ENCODE results near the gene FAM47E. TPM values are rescaled to one million over a fixed set of nuclear protein-coding genes. Genes with fewer than 3 reads are reported as not detected.

FAM47E gene
- total RNA-seq, 1 experiment from 2014 or later, result 2.0 TPM

GRCh38 chr4:76252271-76252653 is 741 bp downstream of the FAM47E start:
- no peak for DNase-seq
- Histone ChIP-seq H4K8ac (replicated peaks; ENCODE audit: insufficient read length, low read depth, low read length) (no peak overlapping the region), H4K20me1 (ENCODE audit: control insufficient read depth, insufficient read depth, insufficient read length) (no peaks in the 10 kb centered on the region), H3K23me2 (ENCODE audit: insufficient read length, low read depth, low read length, poor library complexity, severe bottlenecking) (peaks cover 7% of the 10 kb centered on the region), H3K27me3 (ENCODE audit: insufficient read depth, low read length) (no peaks in the 10 kb centered on the region), H2BK5ac (ENCODE audit: insufficient read length, low read length) (no peak overlapping the region), H3K56ac (ENCODE audit: insufficient read length, low read depth, low read length) (no peak overlapping the region), H3K9me3 (ENCODE audit: control insufficient read depth, low read depth, low read length) (no peaks in the 10 kb centered on the region), H3K18ac (ENCODE audit: insufficient read length, low read depth, low read length) (peak overlapping the region; percentile 80), H3K9ac (ENCODE audit: extremely low read depth, insufficient read length, low read length) (no peak overlapping the region), H3K4me1 (ENCODE audit: insufficient read depth, low read length) (peaks cover 2% of the 10 kb centered on the region; the same call in 1 of the 2 replicates), H3K23ac (ENCODE audit: insufficient read length, low read depth, low read length) (no peak overlapping the region), H3K27ac (ENCODE audit: insufficient read length, low read depth, low read length) (no peak overlapping the region), H4K91ac (ENCODE audit: insufficient read length, low read depth, low read length) (no peak overlapping the region), H3K79me1 (ENCODE audit: insufficient read depth, low read depth, low read length, poor library complexity, severe bottlenecking) (no peaks in the 10 kb centered on the region), H2BK15ac (ENCODE audit: low read depth, low read length) (no peak overlapping the region), H2BK12ac (ENCODE audit: insufficient read length, low read depth, low read length) (peak overlapping the region; percentile 1), H3K4me2 (ENCODE audit: insufficient read depth, insufficient read length, low read length) (peak overlapping the region; percentile 91), H3K14ac (ENCODE audit: insufficient read depth, low read length) (no peak overlapping the region; the same call in 1 of the 2 replicates), H4K5ac (ENCODE audit: insufficient read length, low read depth, low read length) (no peak overlapping the region), H2BK20ac (ENCODE audit: low read depth, low read length, poor library complexity, severe bottlenecking) (peak overlapping the region; percentile 94), H2AFZ (ENCODE audit: low read length) (no peak overlapping the region), H3K4ac (ENCODE audit: low read depth, low read length) (no peak overlapping the region; the same call in 1 of the 2 replicates), H2BK120ac (ENCODE audit: low read depth, low read length, poor library complexity, severe bottlenecking) (peak overlapping the region; percentile 26), H2AK5ac (ENCODE audit: insufficient read length, low read length) (peak overlapping the region; percentile 9), H3T11ph (ENCODE audit: low read length) (no peak overlapping the region), H3K79me2 (ENCODE audit: insufficient read depth, low read length) (no peaks in the 10 kb centered on the region)
- H3K4me1 Mint-ChIP-seq, result peaks cover 15 to 17% of the 10 kb centered on the region in 2 experiments
- H3K36me3 Mint-ChIP-seq (ENCODE audit: insufficient read depth in 1 of 3, low read depth in 3 of 3), result no peaks in the 10 kb centered on the region
- no peak for TF ChIP-seq CTCF (conservative IDR thresholded peaks at IDR 0.05)
- no peaks in the 10 kb centered on the region for H3K9me3 Mint-ChIP-seq
- peaks cover 57% of the 10 kb centered on the region for H3K27me3 Mint-ChIP-seq (ENCODE audit: low read depth)
- WGBS (ENCODE audit: extremely low coverage, insufficient read length, low lambda C conversion rate), result no CpG with 5 or more reads among the region's 8 CpGs
- no peak overlapping the region for H3K27ac Mint-ChIP-seq
- peak overlapping the region; percentile 70 to 79; a peak in 4 of 5 replicates for H3K4me3 Mint-ChIP-seq

Measured in H9 (cell line).